PC-3 (cell line): ENCODE results near the gene PHETA1. TPM values are rescaled to one million over a fixed set of nuclear protein-coding genes. Genes with fewer than 3 reads are reported as not detected.
"Not testable (repeated sequence)": the region's sequence is repeated elsewhere in the genome, so short reads cannot be mapped to it uniquely, and the experiment has no call there.

Experiments used
- ATAC-seq: fragments of 200-7000 bp; cut with Tn5 transposase; 2 replicates; pipeline ENCODE4 v1.9.1; 2020; ENCODE audit warnings: mild to moderate bottlenecking, moderate library complexity
- BruUV-seq: library from RNA; stranded (reverse); fragments of 400-500 nt; replicated peaks from 2 replicates; lab custom pipeline; 2021; lab: Mats Ljungman, UMichigan
- CTCF ChIA-PET: fragments of 300-600 bp; sonication (Branson Sonifier 250); formaldehyde crosslinking; loops from one replicate; lab custom pipeline; 2022; ENCODE audit warnings: antibody characterized with exemption; lab: Charles Lee
- POLR2A ChIA-PET: fragments of 300-600 bp; sonication (Branson Sonifier 250); formaldehyde crosslinking; loops from one replicate; lab custom pipeline; 2022; ENCODE audit warnings: antibody characterized with exemption; ENCODE audit not compliant: unreplicated experiment; lab: Charles Lee
- DNase-seq: peaks from one replicate; pipeline ENCODE4 v3.0.0-alpha.2; 2015
- H2AFZ ChIP-seq: fragments of 300-600 bp; sonication (generic); 2 replicates; pipeline ENCODE4 v1.6.0; 2016; ENCODE audit warnings: antibody characterized with exemption, low read length
- H3F3A ChIP-seq: fragments of 300-600 bp; sonication (generic); one replicate; pipeline ENCODE4 v1.6.0; 2017; ENCODE audit warnings: antibody characterized with exemption, low read length, control low read depth, mild to moderate bottlenecking; ENCODE audit not compliant: unreplicated experiment
- H3K27ac ChIP-seq: fragments of 300-600 bp; sonication (generic); 2 replicates; pipeline ENCODE4 v1.5.1; 2016; ENCODE audit warnings: mild to moderate bottlenecking, low read length
- H3K27me3 ChIP-seq: fragments of 300-600 bp; sonication (generic); 2 replicates; pipeline ENCODE4 v1.6.1; 2016; ENCODE audit warnings: low read length, mixed read lengths
- H3K36me3 ChIP-seq: fragments of 300-600 bp; sonication (generic); 2 replicates; pipeline ENCODE4 v1.6.1; 2016; ENCODE audit warnings: low read depth, mixed run types, low read length, mixed read lengths
- H3K4me1 ChIP-seq: fragments of 300-600 bp; sonication (generic); 2 replicates; pipeline ENCODE4 v1.5.1; 2016; ENCODE audit warnings: low read length; ENCODE audit not compliant: insufficient read depth
- H3K4me2 ChIP-seq: fragments of 300-600 bp; sonication (generic); 2 replicates; pipeline ENCODE4 v1.6.0; 2016; ENCODE audit warnings: low read length
- H3K4me3 ChIP-seq: fragments of 300-600 bp; sonication (generic); 2 replicates; pipeline ENCODE4 v1.5.1; 2016; ENCODE audit warnings: mild to moderate bottlenecking, low read length, mixed read lengths
- H3K79me2 ChIP-seq: fragments of 300-600 bp; sonication (generic); 2 replicates; pipeline ENCODE4 v1.6.1; 2017; ENCODE audit warnings: low read length, mixed read lengths
- H3K9ac ChIP-seq: fragments of 300-600 bp; sonication (generic); 2 replicates; pipeline ENCODE4 v1.6.0; 2016; ENCODE audit warnings: mild to moderate bottlenecking, low read length
- H3K9me2 ChIP-seq: fragments of 300-600 bp; sonication (generic); replicated peaks from 2 replicates; pipeline ENCODE4 v1.6.1; 2016; ENCODE audit warnings: mixed run types, low read length, mixed read lengths
- H3K9me3 ChIP-seq: fragments of 300-600 bp; sonication (generic); 2 replicates; pipeline ENCODE4 v1.6.1; 2016; ENCODE audit warnings: low read length, mixed read lengths
- H4K20me1 ChIP-seq: fragments of 300-600 bp; sonication (generic); 2 replicates; pipeline ENCODE4 v1.6.1; 2016; ENCODE audit warnings: low read length, mixed read lengths
- EZH2 ChIP-seq: fragments of 300-600 bp; sonication (generic); IDR thresholded peaks from one replicate; pipeline ENCODE4 v1.6.1; 2017; ENCODE audit warnings: antibody characterized with exemption, mild to moderate bottlenecking, low read length; ENCODE audit not compliant: unreplicated experiment
- EZH2phosphoT487 ChIP-seq: fragments of 300-600 bp; sonication (generic); IDR thresholded peaks from 2 replicates; pipeline ENCODE4 v1.6.1; 2018; ENCODE audit warnings: mild to moderate bottlenecking, antibody characterized with exemption, low read length, borderline replicate concordance
- intact Hi-C: fragments of 100-400 bp; cut with micrococcal nuclease; formaldehyde crosslinking; loops from 2 replicates; pipeline ENCODE4 v1.9.0; 2023
- total RNA-seq: library from RNA; depleted of rRNA; stranded (reverse); fragments of >200 nt; gene quantifications from 2 replicates; pipeline ENCODE4 v1.2.3, GENCODE V29; 2014
- TF ChIP-seq, protein P1 (sequence below): fragments of 300-600 bp; sonication (generic); conservative IDR thresholded peaks from 2 replicates; pipeline ENCODE4 v1.5.1; 2017; ENCODE audit warnings: antibody characterized with exemption, low read depth, mild to moderate bottlenecking, low read length

Gene PHETA1
- total RNA-seq, 1 experiment from 2014 or later, result 18.6 TPM

DNA sequence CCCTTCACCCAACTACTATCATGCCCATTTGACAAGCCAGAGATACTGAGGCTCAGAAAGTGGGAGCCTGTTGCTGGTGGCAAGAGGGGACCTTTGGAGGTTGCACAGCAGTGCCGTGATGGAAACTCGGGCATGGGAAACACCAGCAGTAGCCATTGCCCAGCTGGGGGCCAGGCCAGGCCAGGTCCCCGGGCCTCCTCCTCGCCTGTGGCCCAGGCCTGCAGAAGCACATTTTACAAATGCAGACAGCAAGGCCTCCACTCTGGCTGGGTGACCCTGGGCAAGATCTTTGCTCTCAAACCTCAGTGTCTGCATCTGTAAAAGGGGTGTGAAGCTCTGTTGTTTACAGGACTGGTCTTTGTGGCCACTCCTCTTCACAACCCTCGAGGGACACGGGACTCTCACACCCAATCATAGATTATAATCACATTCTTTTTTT lies 32.3 kb upstream of the PHETA1 start:
- Histone ChIP-seq H4K20me1 (no peaks in the 10 kb centered on the region), H3K36me3 (no peaks in the 10 kb centered on the region), H3K9me2 (no peaks in the 10 kb centered on the region), H3K4me2 (no peak overlapping the region), H2AFZ (no peak overlapping the region), H3K4me3 (no peak overlapping the region), H3K9ac (no peak overlapping the region), H3K27me3 (no peaks in the 10 kb centered on the region), H3K4me1 (peaks cover 22% of the 10 kb centered on the region), H3K79me2 (peaks cover under 1% of the 10 kb centered on the region), H3K9me3 (no peaks in the 10 kb centered on the region), H3F3A (no peaks in the 10 kb centered on the region), H3K27ac (no peak overlapping the region)
- ATAC-seq, result no peak
- no peak for DNase-seq
- ChIA-PET CTCF (no interaction called here), POLR2A (no interaction called here)
- intact Hi-C loops, result no loop called here
- no TSS peak for BruUV-seq
- TF ChIP-seq EZH2 (no peak), EZH2phosphoT487 (no peak)
- TF ChIP-seq, protein P1, sequence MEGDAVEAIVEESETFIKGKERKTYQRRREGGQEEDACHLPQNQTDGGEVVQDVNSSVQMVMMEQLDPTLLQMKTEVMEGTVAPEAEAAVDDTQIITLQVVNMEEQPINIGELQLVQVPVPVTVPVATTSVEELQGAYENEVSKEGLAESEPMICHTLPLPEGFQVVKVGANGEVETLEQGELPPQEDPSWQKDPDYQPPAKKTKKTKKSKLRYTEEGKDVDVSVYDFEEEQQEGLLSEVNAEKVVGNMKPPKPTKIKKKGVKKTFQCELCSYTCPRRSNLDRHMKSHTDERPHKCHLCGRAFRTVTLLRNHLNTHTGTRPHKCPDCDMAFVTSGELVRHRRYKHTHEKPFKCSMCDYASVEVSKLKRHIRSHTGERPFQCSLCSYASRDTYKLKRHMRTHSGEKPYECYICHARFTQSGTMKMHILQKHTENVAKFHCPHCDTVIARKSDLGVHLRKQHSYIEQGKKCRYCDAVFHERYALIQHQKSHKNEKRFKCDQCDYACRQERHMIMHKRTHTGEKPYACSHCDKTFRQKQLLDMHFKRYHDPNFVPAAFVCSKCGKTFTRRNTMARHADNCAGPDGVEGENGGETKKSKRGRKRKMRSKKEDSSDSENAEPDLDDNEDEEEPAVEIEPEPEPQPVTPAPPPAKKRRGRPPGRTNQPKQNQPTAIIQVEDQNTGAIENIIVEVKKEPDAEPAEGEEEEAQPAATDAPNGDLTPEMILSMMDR, result no peak

DNA sequence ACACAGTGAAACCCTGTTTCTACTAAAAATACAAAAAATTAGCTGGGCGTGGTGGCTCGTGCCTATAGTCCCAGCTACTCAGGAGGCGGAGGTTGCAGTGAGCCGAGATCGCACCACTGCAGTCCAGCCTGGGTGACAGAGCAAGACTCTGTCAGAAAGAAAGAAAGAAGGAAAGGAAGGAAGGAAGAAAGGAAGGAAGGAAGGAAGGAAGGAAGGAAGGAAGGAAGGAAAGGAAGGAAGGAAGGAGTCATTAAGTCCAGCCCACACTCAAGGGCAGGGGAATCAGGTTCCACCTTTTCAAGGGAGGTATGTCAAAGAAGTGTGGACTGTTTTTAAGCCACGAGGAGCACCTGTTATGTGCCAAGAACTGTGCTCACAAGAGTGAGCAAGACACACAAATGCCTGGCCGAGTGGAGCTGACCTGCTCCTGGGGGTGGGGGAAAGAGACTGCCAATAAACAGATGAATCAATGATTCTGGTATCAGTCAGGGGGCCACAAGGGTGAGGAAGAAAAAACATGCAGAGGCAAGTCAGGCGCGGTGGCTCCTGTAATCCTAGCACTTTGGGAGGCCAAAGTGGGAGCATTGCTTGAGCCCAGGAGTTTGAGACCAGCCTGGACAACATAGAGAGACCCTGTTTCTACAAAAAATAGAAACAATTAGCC lies 31.0 kb upstream of the PHETA1 start:
- H4K20me1 ChIP-seq, H3K36me3 ChIP-seq, DNase-seq, H3F3A ChIP-seq, H3K4me3 ChIP-seq, ATAC-seq, H3K4me2 ChIP-seq, BruUV-seq, H3K9me3 ChIP-seq, H3K79me2 ChIP-seq, H3K9ac ChIP-seq, H3K9me2 ChIP-seq, H3K27me3 ChIP-seq, H2AFZ ChIP-seq, POLR2A ChIA-PET: not testable (repeated sequence)
- Histone ChIP-seq H3K27ac (peak overlapping the region; percentile 62; the same call in 1 of the 2 replicates), H3K4me1 (peaks cover 23% of the 10 kb centered on the region)
- intact Hi-C loops, result loop anchor here (10.0 kb wide), 1 partner anchor 275 kb away; no protein-coding TSS in a partner anchor
- CTCF ChIA-PET, result interaction anchor here (0.6 to 1.1 kb wide), 2 partner anchors 52 to 125 kb away, joined by 3 to 4 read pairs; no protein-coding TSS in a partner anchor

DNA sequence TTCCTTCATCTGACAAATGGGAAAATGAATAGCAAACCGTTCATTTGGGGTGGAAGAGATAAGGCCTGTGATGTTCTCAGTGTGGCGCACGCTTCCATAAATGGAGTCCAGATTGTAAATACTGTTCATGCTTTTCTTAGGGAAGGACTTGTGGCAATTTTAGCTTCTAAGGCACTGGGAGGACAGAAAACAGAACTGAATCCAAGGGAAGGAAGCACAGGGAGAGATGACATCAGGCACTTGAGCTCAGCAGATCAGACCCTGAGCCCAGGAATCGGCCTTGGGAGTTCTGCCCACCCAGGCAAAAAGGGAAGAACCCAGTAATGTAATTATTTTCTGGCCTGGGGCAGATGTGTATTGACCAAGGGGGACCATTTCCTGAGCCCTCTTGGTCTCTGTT lies 29.6 kb upstream of the PHETA1 start:
- POLR2A ChIA-PET, result no interaction called here
- BruUV-seq, result no TSS peak
- H3K27me3 ChIP-seq, result no peaks in the 10 kb centered on the region
- no peak overlapping the region for H3K9ac ChIP-seq
- DNase-seq (no peak), ATAC-seq (no peak)
- peak overlapping the region; percentile 62; the same call in 1 of the 2 replicates for H3K27ac ChIP-seq
- no peaks in the 10 kb centered on the region for H4K20me1 ChIP-seq
- H3K4me2 ChIP-seq, result no peak overlapping the region
- no peaks in the 10 kb centered on the region for H3K9me2 ChIP-seq
- TF ChIP-seq EZH2phosphoT487 (no peak), EZH2 (no peak)
- TF ChIP-seq, protein P1, result no peak
- no peaks in the 10 kb centered on the region for H3F3A ChIP-seq
- no peak overlapping the region for H2AFZ ChIP-seq
- no peaks in the 10 kb centered on the region for H3K79me2 ChIP-seq
- H3K4me1 ChIP-seq, result peaks cover 23% of the 10 kb centered on the region
- CTCF ChIA-PET, result interaction anchor here (0.5 to 1.1 kb wide), 3 partner anchors 14 to 53 kb away, joined by 3 to 4 read pairs (median 3); no protein-coding TSS in a partner anchor
- H3K4me3 ChIP-seq, result no peak overlapping the region
- H3K9me3 ChIP-seq, result no peaks in the 10 kb centered on the region
- intact Hi-C loops, result loop anchor here (10.0 kb wide), 1 partner anchor 276 kb away; no protein-coding TSS in a partner anchor
- H3K36me3 ChIP-seq, result no peaks in the 10 kb centered on the region
